Astrocyte (in vitro differentiated cells and primary cell): ENCODE data around the gene RBM20.

Experiments used
- CTCF ChIP-seq: IDR thresholded peaks from 2 replicates; pipeline ENCODE4 v1.5.1; 2011; ENCODE audit warnings: low read depth, mild to moderate bottlenecking, inconsistent platforms, low read length, moderate library complexity; ENCODE audit not compliant: insufficient read depth
- EZH2 ChIP-seq: IDR thresholded peaks from 2 replicates; pipeline ENCODE4 v1.6.1; 2012; ENCODE audit warnings: mild to moderate bottlenecking, low read length, inconsistent platforms; ENCODE audit not compliant: insufficient read depth

- TF ChIP-seq CTCF: no peak
- TF ChIP-seq EZH2: no peak
These were observed 114.8 kb downstream of the RBM20 start for GRCh38 chr10:110758898-110759297.
